Esophagus squamous epithelium (tissue), 5 donors: ENCODE results near the gene TMCC1. TPM values are rescaled to one million over a fixed set of nuclear protein-coding genes. Genes with fewer than 3 reads are reported as not detected.
A peak's percentile ranks its signal among the peaks of the same experiment; 100 is the strongest.

ENCODE experiments used
- DNase-seq: peaks from one replicate; lab custom pipeline; 2025; lab: John Stamatoyannopoulos, UW
- H3K27ac ChIP-seq, 4 donors: fragments of 200-600 bp; sonication (generic); one replicate each; pipeline ENCODE4 v1.5.1; 2016 to 2019; ENCODE audit warnings: mild to moderate bottlenecking in 1 of 4
- H3K27me3 ChIP-seq, 4 donors: fragments of 200-600 bp; sonication (generic); 1 replicate in 3 of 4; 2 replicates in 1 of 4; pipeline versions ENCODE4 v1.5.1 to v1.6.0; 2017 to 2021; ENCODE audit warnings: antibody characterized with exemption in 1 of 4
- H3K36me3 ChIP-seq, 3 donors: fragments of 200-600 bp; sonication (generic); one replicate each; pipeline ENCODE4 v1.5.1; 2016 to 2019
- H3K4me1 ChIP-seq, 3 donors: fragments of 200-600 bp; sonication (generic); one replicate each; pipeline ENCODE4 v1.5.1; 2017 to 2019
- H3K4me3 ChIP-seq, 4 donors: fragments of 200-600 bp; sonication (generic); 1 replicate in 3 of 4; 2 replicates in 1 of 4; pipeline ENCODE4 v1.5.1; 2016 to 2019; ENCODE audit warnings: mild to moderate bottlenecking in 2 of 4, moderate library complexity in 1 of 4
- H3K9me3 ChIP-seq, 3 donors: fragments of 200-600 bp; sonication (generic); one replicate each; pipeline ENCODE4 v1.5.1; 2016 to 2019
- POLR2A ChIP-seq, 4 donors: fragments of 450-650 bp; IDR thresholded peaks; one replicate each; pipeline ENCODE4 v1.6.1; 2017; ENCODE audit warnings: antibody characterized with exemption in 4 of 4, mild to moderate bottlenecking in 4 of 4, moderate library complexity in 3 of 4
- WGBS, 2 donors: methylation state at CpG; one replicate each; pipeline ENCODE4 v1.1.5; 2018; 5-methylcytosine and 5-hydroxymethylcytosine counted together
- intact Hi-C: fragments of 100-400 bp; cut with DNase I; formaldehyde crosslinking; loops from one replicate; pipeline ENCODE4 v1.15.0; 2022
- total RNA-seq, 4 donors: library from RNA; depleted of rRNA; stranded (reverse); fragments of >200 nt; gene quantifications; one replicate each; pipeline ENCODE4 v1.1.0, GENCODE V29; 2016
- TF ChIP-seq, protein P1 (sequence below), 6 experiments: fragments of 450-650 bp in 4 of 6; fragments of 200-600 bp in 2 of 6; sonication (generic) in 2 of 6; IDR thresholded peaks; one replicate each; pipeline ENCODE4 v1.5.1; 2016 to 2019; ENCODE audit warnings: antibody characterized with exemption in 6 of 6, mild to moderate bottlenecking in 4 of 6, moderate library complexity in 4 of 6
- donor health status: DM: yes; HTN: yes; CAD: no.

TMCC1 gene
- total RNA-seq, 4 donors from 2014 or later: 13.1 to 23.5 (median 18.4) TPM

GRCh38 chr3:129633751-129634481 lies 259.6 kb downstream of the TMCC1 start:
- no peak for TF ChIP-seq POLR2A (IDR thresholded peaks at IDR 0.05)
- TF ChIP-seq, protein P1, sequence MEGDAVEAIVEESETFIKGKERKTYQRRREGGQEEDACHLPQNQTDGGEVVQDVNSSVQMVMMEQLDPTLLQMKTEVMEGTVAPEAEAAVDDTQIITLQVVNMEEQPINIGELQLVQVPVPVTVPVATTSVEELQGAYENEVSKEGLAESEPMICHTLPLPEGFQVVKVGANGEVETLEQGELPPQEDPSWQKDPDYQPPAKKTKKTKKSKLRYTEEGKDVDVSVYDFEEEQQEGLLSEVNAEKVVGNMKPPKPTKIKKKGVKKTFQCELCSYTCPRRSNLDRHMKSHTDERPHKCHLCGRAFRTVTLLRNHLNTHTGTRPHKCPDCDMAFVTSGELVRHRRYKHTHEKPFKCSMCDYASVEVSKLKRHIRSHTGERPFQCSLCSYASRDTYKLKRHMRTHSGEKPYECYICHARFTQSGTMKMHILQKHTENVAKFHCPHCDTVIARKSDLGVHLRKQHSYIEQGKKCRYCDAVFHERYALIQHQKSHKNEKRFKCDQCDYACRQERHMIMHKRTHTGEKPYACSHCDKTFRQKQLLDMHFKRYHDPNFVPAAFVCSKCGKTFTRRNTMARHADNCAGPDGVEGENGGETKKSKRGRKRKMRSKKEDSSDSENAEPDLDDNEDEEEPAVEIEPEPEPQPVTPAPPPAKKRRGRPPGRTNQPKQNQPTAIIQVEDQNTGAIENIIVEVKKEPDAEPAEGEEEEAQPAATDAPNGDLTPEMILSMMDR (IDR thresholded peaks at IDR 0.05): no peak
- no peak for DNase-seq
- Histone ChIP-seq H3K27ac (no peak overlapping the region), H3K4me1 (peaks cover 0 to 13% (median 3%) of the 10 kb centered on the region in 3 donors), H3K4me3 (no peak overlapping the region), H3K9me3 (peaks cover 0 to 8% (median 0%) of the 10 kb centered on the region in 3 donors), H3K27me3 (no peaks in the 10 kb centered on the region), H3K36me3 (no peaks in the 10 kb centered on the region)
- intact Hi-C loops: no loop called here
- WGBS, 2 donors: 67 to 82% methylated on average over 4 to 8 of the region's 10 CpGs

DNA sequence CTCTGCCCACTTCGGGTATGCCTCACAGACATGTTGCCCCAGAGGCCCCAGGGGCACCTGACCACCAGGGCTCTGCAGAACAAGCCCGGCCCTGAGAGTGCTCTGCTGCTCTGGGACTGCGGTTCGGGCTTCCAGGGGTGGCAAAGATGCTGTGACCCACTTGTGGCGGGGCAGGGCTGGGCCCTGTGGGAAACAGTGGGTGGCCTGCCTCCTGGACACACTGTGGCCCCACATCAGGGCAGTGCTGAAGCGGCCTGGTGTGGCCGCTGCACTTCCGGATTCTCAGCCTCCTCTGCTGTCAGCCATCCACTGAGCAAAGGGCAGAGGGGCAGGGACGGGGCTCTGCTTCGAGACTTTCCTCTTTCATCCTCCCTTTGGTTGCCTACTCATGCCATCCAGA lies 260.5 kb downstream of the TMCC1 start:
- H3K4me3 ChIP-seq: no peak overlapping the region
- H3K27ac ChIP-seq: no peak overlapping the region
- no peaks in the 10 kb centered on the region for H3K36me3 ChIP-seq
- intact Hi-C loops: no loop called here
- TF ChIP-seq, protein P1 (IDR thresholded peaks at IDR 0.05): no peak
- TF ChIP-seq POLR2A (IDR thresholded peaks at IDR 0.05): no peak
- 73 to 88% methylated on average over 2 to 5 of the region's 10 CpGs for WGBS, 2 donors
- H3K27me3 ChIP-seq: no peaks in the 10 kb centered on the region
- no peak for DNase-seq
- H3K9me3 ChIP-seq: peaks cover 0 to 8% (median 0%) of the 10 kb centered on the region in 3 donors
- H3K4me1 ChIP-seq: peaks cover 6 to 23% (median 8%) of the 10 kb centered on the region in 3 donors

GRCh38 chr3:129632556-129632955 lies 261.0 kb downstream of the TMCC1 start:
- Histone ChIP-seq H3K27ac (no peak overlapping the region), H3K27me3 (no peaks in the 10 kb centered on the region), H3K9me3 (peaks cover 0 to 8% (median 0%) of the 10 kb centered on the region in 3 donors), H3K36me3 (no peaks in the 10 kb centered on the region), H3K4me1 (peaks cover 10 to 27% (median 12%) of the 10 kb centered on the region in 3 donors), H3K4me3 (no peak overlapping the region)
- TF ChIP-seq, protein P1 (IDR thresholded peaks at IDR 0.05): no peak
- TF ChIP-seq POLR2A (IDR thresholded peaks at IDR 0.05): no peak
- no peak for DNase-seq
- WGBS, 2 donors: 93 to 94% methylated on average over 5 to 7 of the region's 11 CpGs
- intact Hi-C loops: no loop called here

GRCh38 chr3:129632056-129632455 lies 261.5 kb downstream of the TMCC1 start:
- WGBS, 2 donors: 90% methylated on average over 2 of the region's 9 CpGs; no CpG with 5 or more reads in 1 of the 2 donors
- Histone ChIP-seq H3K36me3 (no peaks in the 10 kb centered on the region), H3K27ac (no peak overlapping the region), H3K9me3 (peaks cover 0 to 8% (median 0%) of the 10 kb centered on the region in 3 donors), H3K4me1 (peaks cover 15 to 32% (median 15%) of the 10 kb centered on the region in 3 donors), H3K4me3 (no peak overlapping the region), H3K27me3 (no peaks in the 10 kb centered on the region)
- TF ChIP-seq POLR2A (IDR thresholded peaks at IDR 0.05): no peak
- intact Hi-C loops: no loop called here
- no peak for DNase-seq

GRCh38 chr3:129629011-129629410 lies 264.5 kb downstream of the TMCC1 start:
- no peak overlapping the region for H3K4me3 ChIP-seq
- intact Hi-C loops: loop anchor here (10.0 kb wide), 1 partner anchor 466 kb away; no protein-coding TSS in a partner anchor
- H3K4me1 ChIP-seq: peaks cover 30 to 57% (median 35%) of the 10 kb centered on the region in 3 donors
- no peak for TF ChIP-seq POLR2A (IDR thresholded peaks at IDR 0.05)
- TF ChIP-seq, protein P1 (IDR thresholded peaks at IDR 0.05): no peak
- no peaks in the 10 kb centered on the region for H3K36me3 ChIP-seq
- no peaks in the 10 kb centered on the region for H3K9me3 ChIP-seq
- no peak for DNase-seq
- 100% methylated on average over 1 to 2 of the region's 6 CpGs for WGBS, 2 donors
- no peaks in the 10 kb centered on the region for H3K27me3 ChIP-seq
- H3K27ac ChIP-seq: peak overlapping the region in 2 of 4 donors; percentile 95 to 98
